IMR-90 (cell line): ENCODE data around the gene COMMD8. TPM values are rescaled to one million over a fixed set of nuclear protein-coding genes. Genes with fewer than 3 reads are reported as not detected.

ENCODE experiments used
- ATAC-seq: fragments of 200-7000 bp; cut with Tn5 transposase; 2 replicates; pipeline ENCODE4 v1.9.1; 2020; ENCODE audit warnings: low read depth, mild to moderate bottlenecking, moderate library complexity
- BruUV-seq: library from RNA; stranded (reverse); fragments of 400-500 nt; replicated peaks from 2 replicates; lab custom pipeline; 2021; lab: Mats Ljungman, UMichigan
- CTCF ChIA-PET: fragments of 300-600 bp; formaldehyde crosslinking; extraction: SDS; loops from one replicate; lab custom pipeline; 2021; ENCODE audit warnings: antibody characterized with exemption; lab: Yijun Ruan, JAX
- POLR2A ChIA-PET: fragments of 300-600 bp; sonication (Branson Sonifier 250); formaldehyde crosslinking; loops from one replicate; lab custom pipeline; 2022; ENCODE audit warnings: antibody characterized with exemption; ENCODE audit not compliant: unreplicated experiment; lab: Charles Lee
- DNase-seq: peaks from one replicate; pipeline ENCODE4 v3.0.0; 2013
- H2AFZ ChIP-seq: replicated peaks from 2 replicates; pipeline ENCODE3; 2013; ENCODE audit warnings: low read length, mild to moderate bottlenecking; ENCODE audit not compliant: poor library complexity
- H2AK5ac ChIP-seq: 2 replicates; pipeline ENCODE4 v1.6.1; 2013; ENCODE audit warnings: low read depth, low read length, inconsistent platforms
- H2AK9ac ChIP-seq: replicated peaks from 2 replicates; pipeline ENCODE3; 2013; ENCODE audit warnings: mild to moderate bottlenecking, low read depth, low read length, moderate library complexity; ENCODE audit not compliant: poor library complexity
- H2BK120ac ChIP-seq: 2 replicates; pipeline ENCODE4 v1.6.1; 2013; ENCODE audit warnings: low read depth, low read length, inconsistent platforms
- H2BK15ac ChIP-seq: 3 replicates; pipeline ENCODE4 v1.6.1; 2013; ENCODE audit warnings: low read depth, low read length, inconsistent platforms
- H2BK20ac ChIP-seq: 2 replicates; pipeline ENCODE4 v1.6.1; 2013; ENCODE audit warnings: low read depth, mild to moderate bottlenecking, inconsistent platforms, low read length, moderate library complexity
- H2BK5ac ChIP-seq: 2 replicates; pipeline ENCODE4 v1.6.1; 2013; ENCODE audit warnings: mild to moderate bottlenecking, low read depth, low read length, inconsistent platforms; ENCODE audit not compliant: poor library complexity, severe bottlenecking
- H3K14ac ChIP-seq: replicated peaks from 2 replicates; pipeline ENCODE4 v1.6.1; 2013; ENCODE audit warnings: low read depth, low read length, inconsistent platforms
- H3K18ac ChIP-seq: 2 replicates; pipeline ENCODE4 v1.6.1; 2013; ENCODE audit warnings: low read depth, low read length, control low read depth
- H3K23ac ChIP-seq: 2 replicates; pipeline ENCODE4 v1.6.1; 2013; ENCODE audit warnings: low read depth, low read length, inconsistent platforms
- H3K27ac ChIP-seq: 2 replicates; pipeline ENCODE4 v1.5.1; 2013; ENCODE audit warnings: mild to moderate bottlenecking, control low read depth, low read length; ENCODE audit not compliant: insufficient read depth
- H3K27me3 ChIP-seq: 2 replicates; pipeline ENCODE4 v1.6.1; 2013; ENCODE audit warnings: low read length; ENCODE audit not compliant: control insufficient read depth, insufficient read depth
- H3K36me3 ChIP-seq: 2 replicates; pipeline ENCODE4 v1.6.1; 2013; ENCODE audit warnings: low read length, mixed read lengths; ENCODE audit not compliant: control insufficient read depth, insufficient read depth
- H3K4ac ChIP-seq: 2 replicates; pipeline ENCODE4 v1.6.1; 2013; ENCODE audit warnings: low read depth, low read length, inconsistent platforms
- H3K4me1 ChIP-seq: 2 replicates; pipeline ENCODE4 v1.6.1; 2013; ENCODE audit warnings: low read length, mixed read lengths; ENCODE audit not compliant: control insufficient read depth, insufficient read depth
- H3K4me2 ChIP-seq: 2 replicates; pipeline ENCODE4 v1.6.1; 2013; ENCODE audit warnings: low read depth, mild to moderate bottlenecking, control low read depth, low read length, moderate library complexity
- H3K4me3 ChIP-seq: 2 replicates; pipeline ENCODE4 v1.5.1; 2013; ENCODE audit warnings: low read depth, mild to moderate bottlenecking, control low read depth, low read length, moderate library complexity; ENCODE audit not compliant: insufficient read depth
- H3K56ac ChIP-seq: 2 replicates; pipeline ENCODE4 v1.6.1; 2013; ENCODE audit warnings: low read length, inconsistent platforms; ENCODE audit not compliant: insufficient read depth; ENCODE audit errors: extremely low read depth
- H3K79me1 ChIP-seq, 2 experiments: 2 replicates each; pipeline ENCODE4 v1.6.1; 2013; ENCODE audit warnings: low read length in 2 of 2, inconsistent platforms in 1 of 2, low read depth in 1 of 2
- H3K9ac ChIP-seq: 2 replicates; pipeline ENCODE4 v1.6.1; 2013; ENCODE audit warnings: low read depth, low read length, control low read depth
- H3K9me1 ChIP-seq: 2 replicates; pipeline ENCODE4 v1.6.1; 2013; ENCODE audit warnings: low read length, inconsistent platforms; ENCODE audit not compliant: insufficient read depth
- H3K9me3 ChIP-seq: 2 replicates; pipeline ENCODE4 v1.6.1; 2013; ENCODE audit warnings: low read length; ENCODE audit not compliant: control insufficient read depth, insufficient read depth
- H4K20me1 ChIP-seq: 2 replicates; pipeline ENCODE4 v1.6.1; 2013; ENCODE audit warnings: low read length, inconsistent platforms; ENCODE audit not compliant: insufficient read depth
- H4K5ac ChIP-seq: 2 replicates; pipeline ENCODE4 v1.6.1; 2013; ENCODE audit warnings: mild to moderate bottlenecking, low read depth, low read length, control low read depth
- H4K8ac ChIP-seq, 2 experiments: 2 replicates each; pipeline ENCODE4 v1.6.1; 2013; ENCODE audit warnings: low read depth in 2 of 2, low read length in 2 of 2, control low read depth in 1 of 2, inconsistent platforms in 1 of 2
- H4K91ac ChIP-seq: 2 replicates; pipeline ENCODE4 v1.6.1; 2013; ENCODE audit warnings: low read depth, low read length, inconsistent platforms; ENCODE audit not compliant: insufficient read depth
- BHLHE40 ChIP-seq: fragments of 150-350 bp; IDR thresholded peaks from 2 replicates; pipeline ENCODE4 v1.6.1; 2016; ENCODE audit warnings: mild to moderate bottlenecking, low read depth, low read length
- CTCF ChIP-seq: conservative IDR thresholded peaks from 2 replicates; pipeline ENCODE4 v1.5.1; 2012; ENCODE audit warnings: mild to moderate bottlenecking, low read depth, low read length, improper control_type of control experiment
- FOS ChIP-seq: fragments of 150-350 bp; IDR thresholded peaks from 2 replicates; pipeline ENCODE4 v1.6.1; 2016; ENCODE audit warnings: low read depth, low read length
- MAFK ChIP-seq: IDR thresholded peaks from 2 replicates; pipeline ENCODE4 v1.6.1; 2012; ENCODE audit warnings: low read depth, low read length, improper control_type of control experiment
- MAZ ChIP-seq: IDR thresholded peaks from 2 replicates; pipeline ENCODE4 v1.6.1; 2012; ENCODE audit warnings: low read depth, mild to moderate bottlenecking, low read length, improper control_type of control experiment, moderate library complexity, borderline replicate concordance
- MXI1 ChIP-seq: IDR thresholded peaks from 2 replicates; pipeline ENCODE4 v1.6.1; 2012; ENCODE audit warnings: low read depth, mild to moderate bottlenecking, low read length, moderate library complexity, borderline replicate concordance
- NFE2L2 ChIP-seq: fragments of 150-350 bp; IDR thresholded peaks from 2 replicates; pipeline ENCODE4 v1.6.1; 2016; ENCODE audit warnings: low read depth, mild to moderate bottlenecking, low read length
- POLR2A ChIP-seq: IDR thresholded peaks from 2 replicates; pipeline ENCODE4 v1.6.1; 2012; ENCODE audit warnings: mild to moderate bottlenecking, low read depth, low read length
- RAD21 ChIP-seq: IDR thresholded peaks from 2 replicates; pipeline ENCODE4 v1.6.1; 2012; ENCODE audit warnings: low read length, improper control_type of control experiment
- RCOR1 ChIP-seq: IDR thresholded peaks from 2 replicates; pipeline ENCODE4 v1.6.1; 2012; ENCODE audit warnings: mild to moderate bottlenecking, low read length, improper control_type of control experiment; ENCODE audit not compliant: insufficient replicate concordance
- USF2 ChIP-seq: fragments of 150-350 bp; IDR thresholded peaks from 2 replicates; pipeline ENCODE4 v1.6.1; 2017; ENCODE audit warnings: mild to moderate bottlenecking, antibody characterized with exemption, low read length, low read depth
- WGBS, 2 experiments: methylation state at CpG; one replicate each; pipeline versions ENCODE4 v1.1.5 to v1.1.7; 2013; ENCODE audit warnings: missing lambda C conversion rate in 2 of 2; ENCODE audit not compliant: insufficient read length in 1 of 2; ENCODE audit errors: extremely low coverage in 2 of 2; 5-methylcytosine and 5-hydroxymethylcytosine counted together
- dilution Hi-C: fragments of 300-500 bp; cut with HindIII; formaldehyde crosslinking; loops from one replicate; pipeline ENCODE4 v1.14.3; 2018; ENCODE audit warnings: low sequenced_read_pairs; ENCODE audit not compliant: unreplicated experiment
- in situ Hi-C: fragments of 300-500 bp; cut with MboI; formaldehyde crosslinking; loops from 3 replicates; pipeline ENCODE4 v1.14.3; 2019; ENCODE audit warnings: low sequenced_read_pairs, inconsistent platforms, mixed read lengths
- intact Hi-C: fragments of 100-400 bp; cut with micrococcal nuclease; formaldehyde crosslinking; loops from 2 replicates; pipeline ENCODE4 v1.10.0; 2022
- polyA plus RNA-seq, 3 experiments: library from polyadenylated mRNA; depleted of rRNA; stranded (reverse); fragments of >200 nt; gene quantifications; 2 replicates each; pipeline ENCODE4 v1.2.3, GENCODE V29; 2012; ENCODE audit warnings: low replicate concordance in 1 of 3
- total RNA-seq: library from RNA; depleted of rRNA; stranded (reverse); fragments of >200 nt; gene quantifications from 2 replicates; pipeline ENCODE4 v1.2.3, GENCODE V29; 2012

Gene COMMD8
- total and polyA plus RNA-seq, 2 of the 4 experiments (the other 2 are of a cell fraction): 12.5 to 12.6 TPM

- TF ChIP-seq RAD21: no peak
- TF ChIP-seq POLR2A: no peak
Measured at GRCh38 chr4:47493238-47494123, 30.0 kb upstream of the COMMD8 start (continued).

GRCh38 chr4:47490550-47490949 lies 27.0 kb upstream of the COMMD8 start:
- H2AK9ac ChIP-seq: no peak overlapping the region
- H2AFZ ChIP-seq: no peak overlapping the region
- H2BK120ac ChIP-seq: no peak overlapping the region
- H4K91ac ChIP-seq: no peak overlapping the region
- H3K9me3 ChIP-seq: peaks cover 2% of the 10 kb centered on the region; the same call in 1 of the 2 replicates
- H3K27ac ChIP-seq: no peak overlapping the region
- peaks cover 4% of the 10 kb centered on the region for H3K4me1 ChIP-seq
- ChIA-PET CTCF (no interaction called here), POLR2A (no interaction called here)
- H2BK5ac ChIP-seq: no peak overlapping the region
- TF ChIP-seq USF2 (no peak), CTCF (peak; percentile 33; the same call in 1 of the 2 replicates), MXI1 (no peak), MAZ (no peak), MAFK (no peak), BHLHE40 (no peak), POLR2A (no peak), NFE2L2 (no peak), RAD21 (peak; percentile 23; the same call in 1 of the 2 replicates), FOS (no peak), RCOR1 (no peak)
- in situ Hi-C loops (no loop called here), intact Hi-C loops (no loop called here), dilution Hi-C loops (no loop called here)
- H3K4me3 ChIP-seq: no peak overlapping the region
- no peak overlapping the region for H3K4ac ChIP-seq
- H3K14ac ChIP-seq: no peak overlapping the region
- H2BK15ac ChIP-seq: no peak overlapping the region
- H3K56ac ChIP-seq: no peak overlapping the region
- BruUV-seq: no TSS peak
- DNase-seq: no peak
- no peak overlapping the region for H4K5ac ChIP-seq
- H3K18ac ChIP-seq: no peak overlapping the region
- H3K27me3 ChIP-seq: no peaks in the 10 kb centered on the region
- H3K9me1 ChIP-seq: peaks cover 7% of the 10 kb centered on the region; the same call in 1 of the 2 replicates
- peaks cover 13 to 42% of the 10 kb centered on the region in 2 experiments for H3K79me1 ChIP-seq
- peak overlapping the region in 1 of 2 experiments; percentile 24; a peak in 1 of 4 replicates for H4K8ac ChIP-seq
- no peaks in the 10 kb centered on the region for H4K20me1 ChIP-seq
- no peak overlapping the region for H2BK20ac ChIP-seq
- ATAC-seq: no peak
- H3K36me3 ChIP-seq: no peaks in the 10 kb centered on the region
- peak overlapping the region; percentile 3; the same call in 1 of the 2 replicates for H3K23ac ChIP-seq
- no peak overlapping the region for H2AK5ac ChIP-seq
- 100% methylated on average over 1 of the region's 4 CpGs; no CpG with 5 or more reads in 1 of the 2 experiments for WGBS, 2 experiments
- no peak overlapping the region for H3K4me2 ChIP-seq
- H3K9ac ChIP-seq: no peak overlapping the region
